GM18499 (cell line): ENCODE data around the gene NDST4.

ENCODE experiments used
- ATAC-seq: cut with Tn5 transposase; IDR thresholded peaks from one replicate; pipeline ENCODE4 v1.9.1; 2021; ENCODE audit warnings: moderate number of reproducible peaks; ENCODE audit not compliant: insufficient read depth, unreplicated experiment

NDST4 gene

DNA sequence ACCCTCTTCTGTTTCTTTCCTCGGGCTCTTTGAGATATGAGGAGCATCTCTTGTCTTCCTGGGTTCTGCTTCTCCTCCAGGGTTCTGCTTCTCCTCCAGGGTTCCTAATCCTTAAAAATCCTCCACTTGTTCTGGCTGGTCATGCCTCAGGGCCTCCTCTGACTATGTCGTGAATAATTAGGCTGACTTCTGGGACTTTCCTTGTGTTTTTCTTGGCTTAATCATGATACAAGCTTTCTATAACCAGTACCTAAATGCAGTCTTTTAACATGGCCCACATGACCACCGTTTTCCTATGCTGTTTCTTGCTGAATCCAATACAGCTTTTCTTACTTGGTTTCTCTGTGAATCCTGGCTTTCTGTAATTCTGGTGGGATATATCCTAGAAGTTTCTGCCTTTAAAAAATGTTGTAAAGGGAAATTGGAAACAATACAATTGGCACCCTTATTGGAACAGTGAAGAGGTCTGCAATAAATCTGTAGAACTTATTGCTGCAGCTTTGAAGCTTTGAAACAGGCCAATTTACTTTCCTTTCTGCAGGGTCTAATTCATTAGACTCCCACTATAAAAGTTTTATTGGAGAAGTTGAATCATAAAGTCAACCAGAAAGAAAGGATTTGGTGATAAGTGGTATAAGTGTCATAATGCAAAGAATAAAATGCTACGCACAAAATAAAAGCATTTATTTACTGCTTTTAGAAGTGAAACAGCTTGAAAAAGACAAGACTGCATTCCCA is 301.7 kb downstream of the NDST4 start:
- no peak for ATAC-seq

DNA sequence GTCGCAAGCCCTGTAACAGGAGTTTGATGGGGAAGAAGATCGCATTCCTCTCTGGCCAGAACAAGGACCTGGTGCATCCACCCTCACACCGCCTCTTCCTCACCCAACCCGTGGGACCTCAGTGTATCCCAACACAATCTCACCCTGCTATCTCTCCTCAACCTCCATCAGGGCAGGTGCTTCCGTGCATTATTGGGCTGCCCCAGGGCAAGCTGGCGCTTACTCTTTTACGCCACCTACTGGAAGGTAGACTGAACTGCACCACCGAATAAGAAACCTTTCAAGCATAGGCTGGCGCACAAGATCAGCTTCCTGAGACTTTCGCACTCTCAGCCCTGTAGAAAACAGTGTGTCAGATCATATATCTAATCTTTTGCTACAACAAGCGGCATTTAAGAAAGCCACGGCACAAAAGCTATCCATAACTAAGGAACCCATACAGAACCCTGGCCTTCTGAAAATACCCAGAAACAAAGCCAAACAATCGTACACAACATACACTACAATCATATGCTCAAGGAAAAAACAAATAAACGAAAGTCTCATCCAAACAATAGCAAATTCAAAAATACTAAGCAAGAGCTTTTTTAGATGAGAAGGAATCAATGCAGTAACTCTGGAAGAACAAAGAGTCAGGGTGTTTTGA is 305.5 kb downstream of the NDST4 start:
- peak; percentile 99 for ATAC-seq

DNA sequence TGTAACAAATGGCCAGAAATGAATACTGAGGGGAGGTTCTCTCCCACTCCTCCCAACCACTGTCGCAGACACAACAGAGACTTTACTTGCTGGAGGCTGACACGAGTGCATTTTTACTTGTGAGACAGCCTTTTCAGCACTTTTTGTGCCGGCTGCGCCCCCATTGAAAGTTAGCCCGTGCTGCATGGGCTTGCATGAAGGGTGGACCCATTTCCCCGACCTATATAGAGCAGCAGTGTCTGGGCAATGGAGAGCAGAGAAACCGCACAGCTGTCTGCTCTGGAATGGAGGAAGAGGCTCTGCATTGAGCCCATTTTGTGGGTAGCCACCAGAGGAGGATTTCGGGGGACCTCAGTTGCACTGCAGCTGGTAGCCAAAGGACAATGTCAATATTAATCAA is 306.1 kb downstream of the NDST4 start:
- ATAC-seq = no peak

DNA sequence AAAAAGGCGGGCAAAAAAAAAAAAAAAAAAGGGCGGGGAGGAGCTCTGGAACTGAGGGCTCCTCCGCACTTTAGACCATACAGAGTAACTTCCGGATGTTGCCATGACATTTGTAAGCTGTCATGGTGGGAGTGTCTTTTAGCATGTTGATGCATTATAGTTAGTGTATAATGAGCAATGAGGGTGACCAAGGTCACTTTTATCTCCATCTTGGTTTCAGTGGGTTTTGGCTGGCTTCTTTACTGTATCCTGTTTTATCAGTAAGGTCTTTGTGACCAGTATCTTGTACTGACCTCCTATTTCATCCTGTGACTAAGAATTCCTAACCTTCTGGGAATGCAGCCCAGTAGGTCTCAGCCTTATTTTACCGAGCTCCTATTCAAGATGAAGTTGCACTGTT is 321.4 kb downstream of the NDST4 start:
- no peak for ATAC-seq

DNA sequence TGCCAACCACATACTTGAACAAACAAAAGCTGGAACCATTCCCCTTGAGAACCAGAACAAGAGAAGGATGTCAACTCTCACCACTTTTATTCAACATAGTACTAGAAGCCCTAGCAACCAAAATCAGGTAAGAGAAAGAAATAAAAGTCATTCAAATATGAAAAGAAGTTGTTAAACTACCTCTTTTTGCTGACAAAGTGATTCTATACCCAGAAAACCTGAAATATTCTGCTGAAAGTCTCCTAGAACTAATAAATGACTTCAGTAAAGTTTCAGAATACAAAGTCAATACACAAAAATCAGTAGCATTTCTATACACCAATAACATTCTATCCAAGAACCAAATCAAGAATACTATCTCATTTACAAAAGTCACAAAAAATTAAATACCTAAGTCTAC is 327.9 kb downstream of the NDST4 start:
- ATAC-seq = no peak

DNA sequence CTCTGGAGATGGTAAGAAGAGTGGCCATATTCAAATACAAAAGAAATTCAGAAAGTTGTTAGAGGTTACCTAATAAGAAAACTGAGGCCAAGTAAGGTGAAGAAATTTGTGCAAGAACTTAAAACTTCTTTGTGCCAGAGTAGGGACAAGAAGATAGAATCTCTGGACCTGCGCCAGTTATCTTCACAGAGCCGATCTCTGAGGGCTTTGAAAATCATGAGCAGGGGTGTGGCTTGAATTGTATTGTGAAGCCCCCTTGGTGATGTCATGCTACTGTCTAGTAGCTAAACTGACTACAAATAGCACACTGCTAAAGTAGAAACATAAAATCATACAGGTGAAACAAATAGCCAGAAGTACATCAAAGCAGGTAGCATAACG is 330.2 kb downstream of the NDST4 start:
- no peak for ATAC-seq

DNA sequence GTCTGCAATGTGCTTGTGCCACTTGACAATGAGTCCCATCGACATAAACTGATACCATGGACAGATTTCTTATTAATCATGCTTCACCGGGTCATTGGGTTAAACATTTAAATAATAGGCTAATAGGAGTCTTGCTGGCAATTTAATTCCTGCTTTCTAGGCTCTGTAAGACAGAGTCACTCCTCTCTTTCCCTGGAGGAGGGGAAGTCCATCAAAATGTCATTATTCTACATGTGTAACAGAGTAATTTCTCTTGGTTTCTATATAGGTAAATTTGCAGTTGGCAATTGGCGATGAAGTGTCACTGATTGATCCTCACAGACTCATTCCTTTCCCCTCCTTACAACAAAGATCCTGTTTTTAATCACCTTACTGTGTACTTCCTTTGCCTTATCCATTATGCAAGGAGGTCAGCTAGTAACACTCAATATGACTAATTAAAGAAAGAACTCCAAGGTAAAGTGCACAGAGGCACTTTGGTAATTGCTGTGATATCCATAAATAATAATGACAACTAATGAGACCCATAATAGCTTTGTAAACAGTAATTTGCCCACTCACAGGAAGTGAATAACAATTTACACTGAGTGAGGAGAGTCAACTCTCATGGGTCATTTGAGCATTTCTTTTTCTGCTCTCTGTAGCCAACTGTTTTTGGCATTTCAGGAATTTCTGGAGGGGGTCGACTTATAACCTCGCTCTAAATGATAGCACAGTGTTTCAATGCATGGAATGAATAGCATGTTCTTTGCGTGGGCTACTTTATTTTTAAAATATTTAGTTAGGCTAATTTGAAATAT is 330.8 kb downstream of the NDST4 start:
- ATAC-seq = no peak

DNA sequence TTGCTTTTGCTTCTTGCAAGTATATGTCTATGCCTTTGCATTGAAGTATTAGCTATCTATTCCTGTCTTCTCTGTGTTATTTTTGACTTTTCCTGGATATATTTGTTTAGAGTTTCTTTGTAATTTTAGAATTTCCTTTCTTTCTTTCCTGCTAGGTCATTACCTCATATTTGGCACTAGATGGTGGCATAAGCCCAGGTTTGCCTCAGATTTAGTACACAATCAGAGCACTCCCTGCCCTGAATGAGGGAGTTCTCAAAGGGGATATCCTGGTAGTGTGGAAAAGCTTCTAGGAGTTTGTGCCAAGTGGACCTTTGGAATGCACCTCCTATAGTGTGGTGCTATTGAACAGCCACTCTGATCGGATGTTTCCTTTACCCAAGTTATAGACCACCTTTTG is 333.2 kb downstream of the NDST4 start:
- ATAC-seq = no peak
